ENCODE results near the gene ACOT12. TPM values are rescaled to one million over a fixed set of nuclear protein-coding genes. Genes with fewer than 3 reads are reported as not detected.
"Not testable (repeated sequence)": the region's sequence is repeated elsewhere in the genome, so short reads cannot be mapped to it uniquely, and the experiment has no call there.

ACOT12 gene
- total and polyA plus RNA-seq, 2 of the 13 experiments (the other 11 are each of a cell fraction or from before 2014, with no cell fraction given), result not detected

DNA sequence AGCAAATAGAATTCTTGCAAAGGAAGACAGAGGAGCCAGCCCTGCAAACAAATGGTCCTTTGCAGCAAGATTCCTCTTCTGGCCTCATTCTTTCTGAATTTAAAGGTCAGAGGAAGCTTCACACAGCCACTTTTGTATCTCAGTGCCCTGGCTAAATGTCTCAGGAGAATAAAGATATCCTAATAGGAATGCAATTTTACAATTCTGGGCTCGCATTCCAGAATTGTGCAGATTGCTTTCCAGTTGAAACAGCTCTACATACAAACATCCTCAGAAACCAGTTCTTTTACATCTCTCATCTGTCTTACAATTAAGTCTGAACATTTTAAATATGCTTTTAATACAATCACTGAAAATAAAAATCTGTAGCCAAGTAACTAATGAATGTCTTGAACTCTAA, 14.6 kb upstream of the ACOT12 start:
- FAIRE-seq (no peak), DNase-seq (ENCODE audit: low spot score) (no peak), ATAC-seq (no peak)
- Histone ChIP-seq H3K36me3 (replicated peaks in 1 of 2; ENCODE audit: control insufficient read depth in 1 of 2, insufficient read depth in 2 of 2, low read length in 2 of 2) (no peaks in the 10 kb centered on the region), H3K4me3 (replicated peaks in 1 of 3; ENCODE audit: insufficient read depth in 1 of 3, low read depth in 2 of 3, low read length in 3 of 3) (no peak overlapping the region), H3K9ac (ENCODE audit: insufficient read depth, low read depth, low read length) (no peak overlapping the region), H3K4me2 (ENCODE audit: low read depth, low read length) (no peak overlapping the region), H3K9me3 (ENCODE audit: low read length) (no peaks in the 10 kb centered on the region), H2AFZ (ENCODE audit: low read length) (no peak overlapping the region), H3K27me3 (ENCODE audit: control insufficient read depth in 1 of 2, insufficient read depth in 2 of 2, low read length in 2 of 2) (no peaks in the 10 kb centered on the region), H3K79me2 (ENCODE audit: insufficient read depth, low read length) (no peaks in the 10 kb centered on the region), H4K20me1 (ENCODE audit: insufficient read depth, low read length) (no peaks in the 10 kb centered on the region), H3K4me1 (ENCODE audit: insufficient read depth, low read length) (peaks cover 11% of the 10 kb centered on the region), H3K27ac (ENCODE audit: extremely low read length, insufficient read depth, low read length) (no peak overlapping the region)
- no peak for TF ChIP-seq RBM22 (optimal IDR thresholded peaks at IDR 0.05; ENCODE audit: low read length)
- TF ChIP-seq MED1 (CRISPR knock-in tag; IDR thresholded peaks at IDR 0.05), result no peak
- TF ChIP-seq ATF1 (CRISPR knock-in tag; IDR thresholded peaks at IDR 0.05), result no peak
- intact Hi-C loops (cut with micrococcal nuclease; ENCODE audit: unreplicated experiment) (no loop called here), in situ Hi-C loops (cut with HindIII; ENCODE audit: extremely low pct_ligation_motif_present, low pct_unique_long_range_greater_than_20kb) (no loop called here)
- 38% methylated on average over 1 of the region's 1 CpG for WGBS (ENCODE audit: low lambda C conversion rate)
- ChIA-PET POLR2A (no interaction called here), CTCF (ENCODE audit: low intra/inter-chr PET ratio, low total read pairs) (no interaction called here)
- no TSS peak for BruUV-seq (replicated peaks)

DNA sequence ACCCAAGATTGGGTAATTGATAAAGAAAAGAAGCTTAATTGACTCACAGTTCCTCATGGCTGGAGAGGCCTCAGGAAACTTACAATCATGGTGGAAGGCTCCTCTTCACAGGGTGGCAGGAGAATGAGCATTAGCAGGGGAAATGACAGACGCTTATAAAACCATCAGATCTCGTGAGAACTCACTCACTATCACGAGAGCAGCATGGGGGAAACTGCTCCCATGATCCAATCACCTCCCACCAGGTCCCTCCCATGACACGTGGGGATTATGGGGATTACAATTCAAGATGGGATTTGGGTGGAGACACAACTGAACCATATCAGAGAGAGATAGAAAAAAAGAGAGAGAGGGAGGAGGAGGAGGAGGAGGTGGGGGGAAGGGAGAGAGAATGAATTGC, 13.9 kb upstream of the ACOT12 start:
- DNase-seq (ENCODE audit: low spot score); FAIRE-seq; H2AFZ ChIP-seq (ENCODE audit: low read length); intact Hi-C loops (cut with micrococcal nuclease; ENCODE audit: unreplicated experiment); H3K79me2 ChIP-seq (ENCODE audit: insufficient read depth, low read length); ATAC-seq; H3K4me2 ChIP-seq (ENCODE audit: low read depth, low read length); BruUV-seq (replicated peaks); H4K20me1 ChIP-seq (ENCODE audit: insufficient read depth, low read length); in situ Hi-C loops (cut with HindIII; ENCODE audit: extremely low pct_ligation_motif_present, low pct_unique_long_range_greater_than_20kb); CTCF ChIA-PET (ENCODE audit: low intra/inter-chr PET ratio, low total read pairs); H3K9me3 ChIP-seq (ENCODE audit: low read length); H3K27me3 ChIP-seq (ENCODE audit: control insufficient read depth in 1 of 2, insufficient read depth in 2 of 2, low read length in 2 of 2); H3K36me3 ChIP-seq (replicated peaks in 1 of 2; ENCODE audit: control insufficient read depth in 1 of 2, insufficient read depth in 2 of 2, low read length in 2 of 2); H3K9ac ChIP-seq (ENCODE audit: insufficient read depth, low read depth, low read length); H3K4me3 ChIP-seq (replicated peaks in 1 of 3; ENCODE audit: insufficient read depth in 1 of 3, low read depth in 2 of 3, low read length in 3 of 3); POLR2A ChIA-PET; H3K27ac ChIP-seq (ENCODE audit: extremely low read length, insufficient read depth, low read length): not testable (repeated sequence)
- peaks cover 11% of the 10 kb centered on the region for H3K4me1 ChIP-seq (ENCODE audit: insufficient read depth, low read length)
- WGBS (ENCODE audit: low lambda C conversion rate), result 52% methylated on average over 4 of the region's 4 CpGs
